ENCODE results near the gene SPOUT1. TPM values are rescaled to one million over a fixed set of nuclear protein-coding genes. Genes with fewer than 3 reads are reported as not detected.

The SPOUT1 gene
- total and polyA plus RNA-seq, 10 of the 15 experiments (the other 5 are each of a cell fraction or from before 2014, with no cell fraction given) = 5.7 to 95.0 (median 40.6) TPM

GRCh38 chr9:128860937-128861336, 31.3 kb upstream of the SPOUT1 start:
- FAIRE-seq = no peak
- H3K36me3 ChIP-seq (ENCODE audit: control insufficient read depth in 2 of 2, insufficient read depth in 2 of 2, low read length in 1 of 2) = no peaks in the 10 kb centered on the region; a peak in 1 of 4 replicates
- H2AFZ ChIP-seq (ENCODE audit: control insufficient read depth, low read depth, low read length) = no peak overlapping the region
- no peaks in the 10 kb centered on the region for H3K4me1 ChIP-seq (ENCODE audit: control insufficient read depth, insufficient read depth, low read length)
- no peaks in the 10 kb centered on the region for H3K27me3 ChIP-seq (replicated peaks in 1 of 2; ENCODE audit: control insufficient read depth in 2 of 2, insufficient read depth in 2 of 2, low read length in 1 of 2)
- BruUV-seq (replicated peaks) = no TSS peak
- no peaks in the 10 kb centered on the region for H3K79me2 ChIP-seq (ENCODE audit: control insufficient read depth, insufficient read depth, low read length)
- 74% methylated on average over 5 of the region's 5 CpGs for WGBS (ENCODE audit: insufficient coverage, insufficient replicate concordance, low lambda C conversion rate, missing lambda C conversion rate)
- H3K9ac ChIP-seq (ENCODE audit: control insufficient read depth, insufficient read depth, low read length) = no peak overlapping the region
- no peaks in the 10 kb centered on the region for H4K20me1 ChIP-seq (ENCODE audit: control insufficient read depth, insufficient read depth)
- in situ Hi-C loops (cut with MboI) (loop anchor here (5.0 kb wide), 1 partner anchor 66 kb away; no protein-coding TSS in a partner anchor), intact Hi-C loops (cut with micrococcal nuclease; ENCODE audit: unreplicated experiment) (no loop called here)
- no peak for DNase-seq (ENCODE audit: low read depth, low spot score)
- no peaks in the 10 kb centered on the region for H3K9me3 ChIP-seq (replicated peaks; ENCODE audit: control insufficient read depth, insufficient read depth, low read length)
- TF ChIP-seq HDAC6 (IDR thresholded peaks at IDR 0.05; ENCODE audit: unreplicated experiment) = no peak
- no peak for TF ChIP-seq KAT2A (conservative IDR thresholded peaks at IDR 0.05; ENCODE audit: control insufficient read depth, low read depth, low read length)
- no peak for TF ChIP-seq NFYA (IDR thresholded peaks at IDR 0.05; ENCODE audit: borderline replicate concordance, low read depth, low read length)
- TF ChIP-seq NRF1 (conservative IDR thresholded peaks at IDR 0.05; ENCODE audit: low read depth, low read length) = no peak
- TF ChIP-seq HDAC2 (IDR thresholded peaks at IDR 0.05) = no peak
- TF ChIP-seq KDM1A (IDR thresholded peaks at IDR 0.05; ENCODE audit: borderline replicate concordance) = no peak
- no peak for TF ChIP-seq E2F4 (IDR thresholded peaks at IDR 0.05; ENCODE audit: low read depth, low read length)
- TF ChIP-seq CEBPB (IDR thresholded peaks at IDR 0.05; ENCODE audit: borderline replicate concordance in 1 of 2, low read depth in 2 of 2, low read length in 2 of 2) = no peak
- no peak for TF ChIP-seq ZNF24 (IDR thresholded peaks at IDR 0.05)
- no peak for TF ChIP-seq ZNF687 (IDR thresholded peaks at IDR 0.05)
- TF ChIP-seq MLLT1 (IDR thresholded peaks at IDR 0.05) = no peak
- TF ChIP-seq TBL1XR1 (IDR thresholded peaks at IDR 0.05; ENCODE audit: low read depth, low read length) = no peak
- TF ChIP-seq SKIL (IDR thresholded peaks at IDR 0.05; ENCODE audit: low read depth, poor library complexity, severe bottlenecking) = no peak
- TF ChIP-seq ZNF622 (IDR thresholded peaks at IDR 0.05) = no peak
- TF ChIP-seq BRCA1 (IDR thresholded peaks at IDR 0.05; ENCODE audit: low read depth, low read length) = no peak
- no peak for TF ChIP-seq RBBP5 (conservative IDR thresholded peaks at IDR 0.05)
- POLR2A ChIA-PET = no interaction called here
- no peak overlapping the region for H3K4me3 ChIP-seq
- SMC1A ChIA-PET (ENCODE audit: uncharacterized antibody, unreplicated experiment) = interaction anchor here (6.3 kb wide), 1 partner anchor 67 kb away, joined by 53 read pairs; no protein-coding TSS in a partner anchor
- RAD21 ChIA-PET (ENCODE audit: unreplicated experiment) = interaction anchor here (1.3 kb wide), 1 partner anchor 68 kb away, joined by 5 read pairs; no protein-coding TSS in a partner anchor
- H3K27ac ChIP-seq (ENCODE audit: control insufficient read depth, insufficient read depth) = no peak overlapping the region
- CTCF ChIA-PET = interaction anchor here (1.1 to 13.1 kb wide), 3 partner anchors 16 to 66 kb away, joined by 4 to 158 read pairs (median 17); partner anchors contain the start of gene ENDOG
- no peak for ATAC-seq
- no peak overlapping the region for H3K4me2 ChIP-seq (ENCODE audit: control insufficient read depth, insufficient read depth)

Data from GM12878 (cell line).